Liver (tissue), 9 donors: ENCODE results near the gene AAK1. TPM values are rescaled to one million over a fixed set of nuclear protein-coding genes. Genes with fewer than 3 reads are reported as not detected.

Experiments
- DNase-seq: peaks from one replicate; pipeline ENCODE4 v3.0.0-alpha.2; 2017; ENCODE audit warnings: low spot score
- H3K27ac ChIP-seq, 2 donors: one replicate each; pipeline ENCODE4 v1.7.0; 2013; ENCODE audit warnings: inconsistent platforms in 2 of 2, low read length in 2 of 2, control low read depth in 1 of 2, low read depth in 1 of 2, mild to moderate bottlenecking in 1 of 2
- H3K27me3 ChIP-seq, 4 donors: one replicate each; pipeline versions ENCODE4 v1.6.1 to v1.7.0; 2013; ENCODE audit warnings: low read length in 3 of 4, inconsistent platforms in 1 of 4, mild to moderate bottlenecking in 1 of 4, moderate library complexity in 1 of 4; ENCODE audit not compliant: control insufficient read depth in 4 of 4, insufficient read depth in 4 of 4
- H3K36me3 ChIP-seq, 4 donors: one replicate each; pipeline versions ENCODE4 v1.6.1 to v1.7.0; 2013; ENCODE audit warnings: low read length in 3 of 4, mild to moderate bottlenecking in 3 of 4, low read depth in 1 of 4, moderate library complexity in 1 of 4; ENCODE audit not compliant: control insufficient read depth in 4 of 4, insufficient read depth in 3 of 4
- H3K4me1 ChIP-seq, 4 donors: one replicate each; pipeline versions ENCODE4 v1.6.1 to v1.7.0; 2013; ENCODE audit warnings: low read length in 3 of 4, mild to moderate bottlenecking in 3 of 4, moderate library complexity in 1 of 4; ENCODE audit not compliant: control insufficient read depth in 4 of 4, insufficient read depth in 4 of 4
- H3K4me3 ChIP-seq, 3 donors: one replicate each; pipeline versions ENCODE4 v1.6.1 to v1.7.0; 2013; ENCODE audit warnings: low read length in 3 of 3, control low read depth in 1 of 3, low read depth in 1 of 3, mild to moderate bottlenecking in 1 of 3
- H3K9ac ChIP-seq, 2 donors: one replicate each; pipeline ENCODE4 v1.7.0; 2013; ENCODE audit warnings: low read length in 2 of 2, mild to moderate bottlenecking in 2 of 2, moderate library complexity in 2 of 2, control low read depth in 1 of 2, low read depth in 1 of 2
- H3K9me3 ChIP-seq, 4 donors: one replicate each; pipeline versions ENCODE4 v1.6.1 to v1.7.0; 2013; ENCODE audit warnings: low read length in 3 of 4; ENCODE audit not compliant: control insufficient read depth in 4 of 4
- EGR1 ChIP-seq, 2 donors: IDR thresholded peaks; 2 replicates each; pipeline ENCODE4 v1.6.1; 2016 to 2018; ENCODE audit warnings: antibody characterized with exemption in 2 of 2, low read depth in 2 of 2
- FOXA1 ChIP-seq: IDR thresholded peaks from 2 replicates; pipeline ENCODE4 v1.6.1; 2016; ENCODE audit warnings: antibody characterized with exemption
- FOXA2 ChIP-seq: IDR thresholded peaks from 2 replicates; pipeline ENCODE4 v1.6.1; 2016; ENCODE audit warnings: antibody characterized with exemption
- GABPA ChIP-seq, 2 donors: IDR thresholded peaks in 1 of 2; conservative IDR thresholded peaks in 1 of 2; 2 replicates each; pipeline ENCODE4 v1.6.1; 2016; ENCODE audit warnings: antibody characterized with exemption in 2 of 2, mild to moderate bottlenecking in 1 of 2, moderate library complexity in 1 of 2
- HNF4A ChIP-seq, 2 donors: conservative IDR thresholded peaks; 2 replicates each; pipeline ENCODE4 v1.6.1; 2016; ENCODE audit warnings: antibody characterized with exemption in 2 of 2, mild to moderate bottlenecking in 2 of 2
- HNF4G ChIP-seq: IDR thresholded peaks from 2 replicates; pipeline ENCODE4 v1.6.1; 2016; ENCODE audit warnings: antibody characterized with exemption
- JUND ChIP-seq, 2 donors: IDR thresholded peaks; 2 replicates each; pipeline ENCODE4 v1.6.1; 2016; ENCODE audit warnings: antibody characterized with exemption in 2 of 2
- NR2F2 ChIP-seq: IDR thresholded peaks from 2 replicates; pipeline ENCODE4 v1.6.1; 2016; ENCODE audit warnings: antibody characterized with exemption
- RAD21 ChIP-seq, 2 donors: IDR thresholded peaks; 2 replicates each; pipeline ENCODE4 v1.6.1; 2016; ENCODE audit warnings: antibody characterized with exemption in 2 of 2, mild to moderate bottlenecking in 2 of 2
- RXRA ChIP-seq, 2 donors: IDR thresholded peaks; 2 replicates each; pipeline ENCODE4 v1.6.1; 2017 to 2018; ENCODE audit warnings: antibody characterized with exemption in 2 of 2, mild to moderate bottlenecking in 1 of 2
- SP1 ChIP-seq: IDR thresholded peaks from 2 replicates; pipeline ENCODE4 v1.6.1; 2018; ENCODE audit warnings: antibody characterized with exemption, mild to moderate bottlenecking
- TAF1 ChIP-seq: conservative IDR thresholded peaks from 2 replicates; pipeline ENCODE4 v1.6.1; 2016; ENCODE audit warnings: antibody characterized with exemption, mild to moderate bottlenecking
- YY1 ChIP-seq: IDR thresholded peaks from 2 replicates; pipeline ENCODE4 v1.6.1; 2016; ENCODE audit warnings: antibody characterized with exemption, mild to moderate bottlenecking
- WGBS: extraction: QIAGEN DNeasy Blood & Tissue Kit; methylation state at CpG from one replicate; pipeline ENCODE4 v1.1.7; 2013; 5-methylcytosine and 5-hydroxymethylcytosine counted together
- polyA plus RNA-seq, 2 donors: library from polyadenylated mRNA; stranded (reverse) in 1 of 2; unstranded in 1 of 2; fragments of 200-250 nt in 1 of 2; fragments of >200 nt in 1 of 2; fragmentation: Nextera tagmentation in 1 of 2; extraction: Ambion mirVana in 1 of 2; gene quantifications; one replicate each; pipeline versions ENCODE4 v1.2.1 to v1.2.3, GENCODE V29; 2013 to 2015
- total RNA-seq, 2 donors: library from RNA; depleted of rRNA; stranded (reverse); fragments of >200 nt; gene quantifications; one replicate each; pipeline ENCODE4 v1.2.3, GENCODE V29; 2014
- TF ChIP-seq, protein P1 (sequence below): IDR thresholded peaks from 2 replicates; pipeline ENCODE4 v1.6.1; 2016; ENCODE audit warnings: antibody characterized with exemption, mild to moderate bottlenecking
- TF ChIP-seq, protein P2 (sequence below): IDR thresholded peaks from 2 replicates; pipeline ENCODE4 v1.6.1; 2016; ENCODE audit warnings: antibody characterized with exemption
- TF ChIP-seq, protein P3 (sequence below): fragments of 150-350 bp; IDR thresholded peaks from 2 replicates; pipeline ENCODE4 v1.5.1; 2017; ENCODE audit warnings: improper control_type of control experiment, low read depth, low read length; ENCODE audit not compliant: missing input control
- TF ChIP-seq, protein P4 (sequence below): IDR thresholded peaks from 2 replicates; pipeline ENCODE4 v1.6.1; 2016; ENCODE audit warnings: antibody characterized with exemption
- TF ChIP-seq, protein P5 (sequence below): IDR thresholded peaks from 2 replicates; pipeline ENCODE4 v1.6.1; 2016; ENCODE audit warnings: antibody characterized with exemption
- donor health status: healthy.
- donor health status: healthy.
- donor health status: healthy.
- donor health status: healthy.
- donor health status: healthy.

AAK1 gene
- total and polyA plus RNA-seq, 4 donors: 3.9 to 14.3 (median 11.3) TPM

DNA sequence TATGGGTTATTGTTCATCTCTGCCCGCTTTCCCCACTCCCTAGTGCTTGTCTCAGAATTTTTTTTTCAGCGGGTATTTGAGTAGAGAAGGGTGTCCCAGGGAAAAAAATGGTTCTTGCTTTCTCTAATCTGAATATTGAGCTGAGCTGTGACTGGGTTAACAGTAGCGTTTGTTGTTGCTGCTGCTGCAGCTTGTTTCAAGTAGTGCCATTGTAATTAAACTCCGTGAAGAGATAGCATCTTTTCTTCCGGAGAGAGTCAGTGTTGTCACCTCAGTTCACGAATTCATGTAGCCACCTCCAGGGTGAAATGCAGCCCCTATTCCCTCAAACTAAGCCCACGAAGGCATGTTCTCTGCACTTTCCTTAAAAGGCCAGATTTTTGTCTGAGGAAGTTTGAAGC lies 1.5 kb upstream of the AAK1 start:
- Histone ChIP-seq H3K9ac (peak overlapping the region; percentile 63 to 97), H3K4me1 (peaks cover 5 to 29% (median 23%) of the 10 kb centered on the region in 4 donors), H3K27ac (peak overlapping the region in 1 of 2 donors; percentile 91), H3K27me3 (no peaks in the 10 kb centered on the region), H3K9me3 (no peaks in the 10 kb centered on the region), H3K36me3 (no peaks in the 10 kb centered on the region), H3K4me3 (peak overlapping the region in 1 of 3 donors; percentile 91)
- DNase-seq: no peak
- 36% methylated on average over 7 of the region's 7 CpGs for WGBS
- TF ChIP-seq RXRA (IDR thresholded peaks at IDR 0.05) (no peak), NR2F2 (no peak), JUND (IDR thresholded peaks at IDR 0.05) (no peak), FOXA1 (no peak), YY1 (no peak), TAF1 (no peak)
- TF ChIP-seq, protein P1, sequence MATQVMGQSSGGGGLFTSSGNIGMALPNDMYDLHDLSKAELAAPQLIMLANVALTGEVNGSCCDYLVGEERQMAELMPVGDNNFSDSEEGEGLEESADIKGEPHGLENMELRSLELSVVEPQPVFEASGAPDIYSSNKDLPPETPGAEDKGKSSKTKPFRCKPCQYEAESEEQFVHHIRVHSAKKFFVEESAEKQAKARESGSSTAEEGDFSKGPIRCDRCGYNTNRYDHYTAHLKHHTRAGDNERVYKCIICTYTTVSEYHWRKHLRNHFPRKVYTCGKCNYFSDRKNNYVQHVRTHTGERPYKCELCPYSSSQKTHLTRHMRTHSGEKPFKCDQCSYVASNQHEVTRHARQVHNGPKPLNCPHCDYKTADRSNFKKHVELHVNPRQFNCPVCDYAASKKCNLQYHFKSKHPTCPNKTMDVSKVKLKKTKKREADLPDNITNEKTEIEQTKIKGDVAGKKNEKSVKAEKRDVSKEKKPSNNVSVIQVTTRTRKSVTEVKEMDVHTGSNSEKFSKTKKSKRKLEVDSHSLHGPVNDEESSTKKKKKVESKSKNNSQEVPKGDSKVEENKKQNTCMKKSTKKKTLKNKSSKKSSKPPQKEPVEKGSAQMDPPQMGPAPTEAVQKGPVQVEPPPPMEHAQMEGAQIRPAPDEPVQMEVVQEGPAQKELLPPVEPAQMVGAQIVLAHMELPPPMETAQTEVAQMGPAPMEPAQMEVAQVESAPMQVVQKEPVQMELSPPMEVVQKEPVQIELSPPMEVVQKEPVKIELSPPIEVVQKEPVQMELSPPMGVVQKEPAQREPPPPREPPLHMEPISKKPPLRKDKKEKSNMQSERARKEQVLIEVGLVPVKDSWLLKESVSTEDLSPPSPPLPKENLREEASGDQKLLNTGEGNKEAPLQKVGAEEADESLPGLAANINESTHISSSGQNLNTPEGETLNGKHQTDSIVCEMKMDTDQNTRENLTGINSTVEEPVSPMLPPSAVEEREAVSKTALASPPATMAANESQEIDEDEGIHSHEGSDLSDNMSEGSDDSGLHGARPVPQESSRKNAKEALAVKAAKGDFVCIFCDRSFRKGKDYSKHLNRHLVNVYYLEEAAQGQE: no peak
- TF ChIP-seq, protein P2, sequence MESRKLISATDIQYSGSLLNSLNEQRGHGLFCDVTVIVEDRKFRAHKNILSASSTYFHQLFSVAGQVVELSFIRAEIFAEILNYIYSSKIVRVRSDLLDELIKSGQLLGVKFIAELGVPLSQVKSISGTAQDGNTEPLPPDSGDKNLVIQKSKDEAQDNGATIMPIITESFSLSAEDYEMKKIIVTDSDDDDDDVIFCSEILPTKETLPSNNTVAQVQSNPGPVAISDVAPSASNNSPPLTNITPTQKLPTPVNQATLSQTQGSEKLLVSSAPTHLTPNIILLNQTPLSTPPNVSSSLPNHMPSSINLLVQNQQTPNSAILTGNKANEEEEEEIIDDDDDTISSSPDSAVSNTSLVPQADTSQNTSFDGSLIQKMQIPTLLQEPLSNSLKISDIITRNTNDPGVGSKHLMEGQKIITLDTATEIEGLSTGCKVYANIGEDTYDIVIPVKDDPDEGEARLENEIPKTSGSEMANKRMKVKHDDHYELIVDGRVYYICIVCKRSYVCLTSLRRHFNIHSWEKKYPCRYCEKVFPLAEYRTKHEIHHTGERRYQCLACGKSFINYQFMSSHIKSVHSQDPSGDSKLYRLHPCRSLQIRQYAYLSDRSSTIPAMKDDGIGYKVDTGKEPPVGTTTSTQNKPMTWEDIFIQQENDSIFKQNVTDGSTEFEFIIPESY: no peak

DNA sequence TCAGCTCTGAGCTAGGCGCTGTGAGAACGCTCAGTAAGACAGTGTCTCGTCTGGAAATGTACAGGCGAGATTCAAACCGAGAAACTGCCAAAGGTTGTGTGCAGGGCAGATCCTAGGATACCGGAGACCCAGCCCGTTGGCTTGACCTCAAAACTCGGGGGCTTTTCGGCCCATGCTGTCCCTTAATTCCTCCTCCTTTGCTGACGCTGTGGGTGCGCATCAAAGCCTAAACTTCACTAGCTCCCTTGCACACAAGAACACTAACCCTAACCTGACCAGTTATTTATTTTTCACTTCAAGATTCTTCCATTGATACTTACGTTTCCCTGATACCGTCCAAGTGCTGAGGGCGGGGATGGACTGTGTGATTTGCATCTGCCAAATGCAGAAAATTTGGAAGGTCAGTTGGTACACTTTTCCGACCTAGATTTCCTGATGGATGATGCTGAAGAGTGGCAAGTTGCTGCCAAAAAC lies 1.0 kb upstream of the AAK1 start:
- H3K9ac ChIP-seq: peak overlapping the region; percentile 63 to 97
- peaks cover 5 to 27% (median 22%) of the 10 kb centered on the region in 4 donors for H3K4me1 ChIP-seq
- no peak for TF ChIP-seq FOXA1
- TF ChIP-seq HNF4A (conservative IDR thresholded peaks at IDR 0.05): no peak
- TF ChIP-seq EGR1 (IDR thresholded peaks at IDR 0.05; ENCODE audit: low read depth in 2 of 2): no peak
- TF ChIP-seq, protein P1: no peak
- no peak for TF ChIP-seq TAF1
- TF ChIP-seq JUND (IDR thresholded peaks at IDR 0.05): no peak
- TF ChIP-seq, protein P3, sequence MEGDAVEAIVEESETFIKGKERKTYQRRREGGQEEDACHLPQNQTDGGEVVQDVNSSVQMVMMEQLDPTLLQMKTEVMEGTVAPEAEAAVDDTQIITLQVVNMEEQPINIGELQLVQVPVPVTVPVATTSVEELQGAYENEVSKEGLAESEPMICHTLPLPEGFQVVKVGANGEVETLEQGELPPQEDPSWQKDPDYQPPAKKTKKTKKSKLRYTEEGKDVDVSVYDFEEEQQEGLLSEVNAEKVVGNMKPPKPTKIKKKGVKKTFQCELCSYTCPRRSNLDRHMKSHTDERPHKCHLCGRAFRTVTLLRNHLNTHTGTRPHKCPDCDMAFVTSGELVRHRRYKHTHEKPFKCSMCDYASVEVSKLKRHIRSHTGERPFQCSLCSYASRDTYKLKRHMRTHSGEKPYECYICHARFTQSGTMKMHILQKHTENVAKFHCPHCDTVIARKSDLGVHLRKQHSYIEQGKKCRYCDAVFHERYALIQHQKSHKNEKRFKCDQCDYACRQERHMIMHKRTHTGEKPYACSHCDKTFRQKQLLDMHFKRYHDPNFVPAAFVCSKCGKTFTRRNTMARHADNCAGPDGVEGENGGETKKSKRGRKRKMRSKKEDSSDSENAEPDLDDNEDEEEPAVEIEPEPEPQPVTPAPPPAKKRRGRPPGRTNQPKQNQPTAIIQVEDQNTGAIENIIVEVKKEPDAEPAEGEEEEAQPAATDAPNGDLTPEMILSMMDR: no peak
- TF ChIP-seq, protein P4, sequence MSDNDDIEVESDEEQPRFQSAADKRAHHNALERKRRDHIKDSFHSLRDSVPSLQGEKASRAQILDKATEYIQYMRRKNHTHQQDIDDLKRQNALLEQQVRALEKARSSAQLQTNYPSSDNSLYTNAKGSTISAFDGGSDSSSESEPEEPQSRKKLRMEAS: no peak
- no peak for TF ChIP-seq RAD21 (IDR thresholded peaks at IDR 0.05)
- TF ChIP-seq, protein P2: no peak
- no peak for TF ChIP-seq YY1
- TF ChIP-seq, protein P5, sequence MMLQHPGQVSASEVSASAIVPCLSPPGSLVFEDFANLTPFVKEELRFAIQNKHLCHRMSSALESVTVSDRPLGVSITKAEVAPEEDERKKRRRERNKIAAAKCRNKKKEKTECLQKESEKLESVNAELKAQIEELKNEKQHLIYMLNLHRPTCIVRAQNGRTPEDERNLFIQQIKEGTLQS: no peak
- no peak for TF ChIP-seq RXRA (IDR thresholded peaks at IDR 0.05)
- TF ChIP-seq HNF4G: no peak
- TF ChIP-seq GABPA (IDR thresholded peaks at IDR 0.05 in 1 of 2, conservative IDR thresholded peaks at IDR 0.05 in 1 of 2): no peak
- no peak for TF ChIP-seq FOXA2
- TF ChIP-seq NR2F2: no peak
- TF ChIP-seq SP1: no peak
- WGBS: 2% methylated on average over 15 of the region's 15 CpGs
- peak overlapping the region; percentile 91 to 98 for H3K27ac ChIP-seq
- no peaks in the 10 kb centered on the region for H3K9me3 ChIP-seq
- H3K36me3 ChIP-seq: no peaks in the 10 kb centered on the region
- no peaks in the 10 kb centered on the region for H3K27me3 ChIP-seq
- H3K4me3 ChIP-seq: peak overlapping the region; percentile 87 to 96 (median 91)
- no peak for DNase-seq
